ENCODE measurements around the gene IGSF6. TPM values are rescaled to one million over a fixed set of nuclear protein-coding genes. Genes with fewer than 3 reads are reported as not detected.

Gene IGSF6
- polyA plus RNA-seq, 2 of the 4 experiments (the other 2 are of a cell fraction) = not detected

GRCh38 chr16:21689107-21689506, 36.7 kb upstream of the IGSF6 start:
- FAIRE-seq (no peak), DNase-seq (ENCODE audit: low read depth in 1 of 2, low spot score in 1 of 2) (no peak), ATAC-seq (no peak)
- ChIA-PET POLR2A (no interaction called here), CTCF (interaction anchor here (0.6 to 2.5 kb wide), 3 partner anchors 19 to 99 kb away, joined by 3 to 6 read pairs (median 3); no protein-coding TSS in a partner anchor)
- Histone ChIP-seq H3K27ac (no peak overlapping the region), H3K9me3 (0 out of 3 replicates have a peak, but pooled peaks cover 6% of the 10 kb centered on the region), H3K4me3 (no peak overlapping the region), H3K4me1 (no peaks in the 10 kb centered on the region), H3K4me2 (no peak overlapping the region)
- 38% methylated on average over 4 of the region's 4 CpGs for WGBS (ENCODE audit: missing lambda C conversion rate)
- TF ChIP-seq PBX3 (IDR thresholded peaks at IDR 0.05) = no peak
- TF ChIP-seq MYC (IDR thresholded peaks at IDR 0.05; ENCODE audit: borderline replicate concordance, low read length) = no peak
- TF ChIP-seq REST (IDR thresholded peaks at IDR 0.05) = no peak
- no peak for TF ChIP-seq RARB (CRISPR knock-in tag; IDR thresholded peaks at IDR 0.05)
- peak; percentile 66 for TF ChIP-seq MAFK (IDR thresholded peaks at IDR 0.05; ENCODE audit: partially characterized antibody)
- no peak for TF ChIP-seq TP53 (CRISPR knock-in tag; IDR thresholded peaks at IDR 0.05)
- TF ChIP-seq ELK1 (IDR thresholded peaks at IDR 0.05; ENCODE audit: low read depth, low read length) = no peak
- TF ChIP-seq RAD21 (conservative IDR thresholded peaks at IDR 0.05 in 1 of 2, IDR thresholded peaks at IDR 0.05 in 1 of 2) = no peak
- TF ChIP-seq ZC3H11A (IDR thresholded peaks at IDR 0.05) = no peak

DNA sequence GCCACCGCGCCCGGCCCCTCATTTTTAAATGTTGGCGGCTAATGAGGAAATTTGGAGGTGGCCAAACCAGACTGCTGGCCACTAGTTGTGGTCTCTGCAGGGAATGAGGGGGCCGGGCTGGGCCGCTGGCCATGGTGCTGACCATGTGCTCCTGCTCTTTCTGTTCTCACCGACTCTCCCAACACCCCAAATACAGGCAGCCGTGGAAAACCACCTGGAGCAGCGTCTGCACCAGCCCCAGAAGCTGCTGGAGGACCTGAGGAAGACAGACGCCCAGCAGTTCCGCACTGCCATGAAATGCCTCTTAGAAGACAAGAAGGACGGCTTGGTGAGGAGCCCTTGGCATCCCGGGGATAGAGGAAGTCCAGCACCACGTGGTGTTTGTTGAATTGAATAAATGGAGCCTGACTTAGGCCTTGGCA, 32.6 kb upstream of the IGSF6 start:
- ATAC-seq = no peak
- no peak for DNase-seq (ENCODE audit: low read depth in 1 of 2, low spot score in 1 of 2)
- Histone ChIP-seq H3K4me1 (no peaks in the 10 kb centered on the region), H3K4me2 (no peak overlapping the region), H3K27ac (no peak overlapping the region), H3K9me3 (0 out of 3 replicates have a peak, but pooled peaks cover 6% of the 10 kb centered on the region), H3K4me3 (no peak overlapping the region)
- TF ChIP-seq REST (IDR thresholded peaks at IDR 0.05) (peak; percentile 78), RAD21 (conservative IDR thresholded peaks at IDR 0.05 in 1 of 2, IDR thresholded peaks at IDR 0.05 in 1 of 2) (no peak), GATA3 (IDR thresholded peaks at IDR 0.05; ENCODE audit: borderline replicate concordance) (no peak), HMGXB4 (CRISPR knock-in tag; IDR thresholded peaks at IDR 0.05; ENCODE audit: borderline replicate concordance) (no peak)
- no peak for FAIRE-seq
- CTCF ChIA-PET = interaction anchor here (2.6 to 3.1 kb wide), 2 partner anchors 11 to 28 kb away, joined by 8 to 9 read pairs; no protein-coding TSS in a partner anchor
- 75% methylated on average over 12 of the region's 14 CpGs for WGBS (ENCODE audit: missing lambda C conversion rate)
- POLR2A ChIA-PET = no interaction called here
